ENCODE measurements around the gene RAD51B.

- TF ChIP-seq CTCF (IDR thresholded peaks at IDR 0.05) (no peak), POLR2AphosphoS5 (IDR thresholded peaks at IDR 0.05) (peak in 2 of 3 donors; percentile 36 to 48), EP300 (IDR thresholded peaks at IDR 0.05) (no peak), POLR2A (IDR thresholded peaks at IDR 0.05) (no peak)
Observed at GRCh38 chr14:68384335-68384734, 564.8 kb downstream of the RAD51B start.
